HepG2 (cell line): ENCODE data around the gene KIF25. TPM values are rescaled to one million over a fixed set of nuclear protein-coding genes. Genes with fewer than 3 reads are reported as not detected.

Experiments used
- ARID5B ChIP-seq: IDR thresholded peaks from 2 replicates; pipeline ENCODE4 v1.4.0; 2020; ENCODE audit warnings: mild to moderate bottlenecking, missing genetic modification reagents
- FOXK1 ChIP-seq: sonication (generic); formaldehyde crosslinking; IDR thresholded peaks from 2 replicates; pipeline ENCODE4 v1.4.0; 2020; ENCODE audit warnings: low read depth, missing genetic modification reagents, borderline replicate concordance
- FOXK2 ChIP-seq: fragments of 450-650 bp; IDR thresholded peaks from 2 replicates; pipeline ENCODE4 v1.6.1; 2016
- FOXP4 ChIP-seq: sonication (generic); formaldehyde crosslinking; IDR thresholded peaks from 2 replicates; pipeline ENCODE4 v1.4.0; 2020; ENCODE audit warnings: missing genetic modification reagents
- GATAD2A ChIP-seq: IDR thresholded peaks from 2 replicates; pipeline ENCODE4 v1.6.1; 2016
- HIVEP1 ChIP-seq: sonication (generic); formaldehyde crosslinking; IDR thresholded peaks from 2 replicates; pipeline ENCODE4 v1.4.0; 2020; ENCODE audit warnings: mild to moderate bottlenecking, missing genetic modification reagents
- NR2F6 ChIP-seq, 2 experiments: IDR thresholded peaks; 2 replicates each; pipeline ENCODE4 v1.6.1; 2016; ENCODE audit warnings: antibody characterized with exemption in 1 of 2, mild to moderate bottlenecking in 1 of 2
- ZNF552 ChIP-seq: sonication (generic); formaldehyde crosslinking; IDR thresholded peaks from 2 replicates; pipeline ENCODE4 v1.9.0; 2022; ENCODE audit warnings: missing genetic modification reagents, mild to moderate bottlenecking, borderline replicate concordance
- polyA plus RNA-seq, 8 experiments: library from polyadenylated mRNA; depleted of rRNA in 3 of 8; stranded (reverse) in 7 of 8; unstranded in 1 of 8; fragments of >200 nt; fragmentation: Illumina TruSeq in 4 of 8; extraction: Trizol in 4 of 8; gene quantifications; 2 replicates each; pipeline versions ENCODE4 v1.2.1 to v1.2.3, GENCODE V29; 2011 to 2016; ENCODE audit warnings: low read depth in 4 of 8, missing spikeins in 1 of 8, mixed read lengths in 1 of 8; ENCODE audit not compliant: insufficient read depth in 1 of 8
- total RNA-seq, 5 experiments: library from RNA; depleted of rRNA; stranded (reverse); fragments of >200 nt; fragmentation: Illumina TruSeq; extraction: Trizol; gene quantifications; 2 replicates each; pipeline ENCODE4 v1.2.3, GENCODE V29; 2016; ENCODE audit warnings: low read depth in 1 of 5

The KIF25 gene
- total and polyA plus RNA-seq, 2 of the 13 experiments (the other 11 are each of a cell fraction or from before 2014, with no cell fraction given) = not detected

- TF ChIP-seq ARID5B (CRISPR knock-in tag) (peak; percentile 60), FOXP4 (CRISPR knock-in tag) (0 out of 2 replicates have a peak, but pooled peaks have one; percentile 26), HIVEP1 (CRISPR knock-in tag) (peak; percentile 38; the same call in 1 of the 2 replicates), FOXK1 (CRISPR knock-in tag) (0 out of 2 replicates have a peak, but pooled peaks have one; percentile 18), NR2F6 (IDR thresholded peaks at IDR 0.05) (peak; percentile 33; the same call in 1 of the 2 replicates), NR2F6 (CRISPR knock-in tag; IDR thresholded peaks at IDR 0.05) (peak; percentile 46; the same call in 1 of the 2 replicates), FOXK2 (no peak), GATAD2A (0 out of 2 replicates have a peak, but pooled peaks have one; percentile 22), ZNF552 (no peak)
Measured at GRCh38 chr6:168088161-168089053, 90.9 kb downstream of the KIF25 start (continued).
